HG03135 (cell line): ENCODE measurements around the gene DCT.

Experiments used
- ATAC-seq: cut with Tn5 transposase; IDR thresholded peaks from one replicate; pipeline ENCODE4 v1.9.1; 2021; ENCODE audit warnings: mild to moderate bottlenecking, moderate library complexity; ENCODE audit not compliant: unreplicated experiment

Gene DCT

GRCh38 chr13:94454906-94455305, 24.6 kb downstream of the DCT start:
- no peak for ATAC-seq

- ATAC-seq, result no peak
Measured at GRCh38 chr13:94454334-94454733, 25.1 kb downstream of the DCT start.

GRCh38 chr13:94444826-94445225, 34.7 kb downstream of the DCT start:
- no peak for ATAC-seq

GRCh38 chr13:94435604-94436226, 43.8 kb downstream of the DCT start:
- ATAC-seq, result peak; percentile 61

- no peak for ATAC-seq
Measured at GRCh38 chr13:94433055-94433961, 46.2 kb downstream of the DCT start.

GRCh38 chr13:94431987-94432386, 47.5 kb downstream of the DCT start:
- ATAC-seq, result no peak

GRCh38 chr13:94431574-94431973, 47.9 kb downstream of the DCT start:
- no peak for ATAC-seq

- ATAC-seq, result no peak
Measured at GRCh38 chr13:94427313-94427953, 52.0 kb downstream of the DCT start.

GRCh38 chr13:94419925-94420305, 59.6 kb downstream of the DCT start:
- ATAC-seq, result no peak

- ATAC-seq, result peak; percentile 64
Measured at GRCh38 chr13:94419304-94419924, 60.1 kb downstream of the DCT start.

- no peak for ATAC-seq
Measured at GRCh38 chr13:94417294-94417693, 62.2 kb downstream of the DCT start.

GRCh38 chr13:94416454-94417080, 62.9 kb downstream of the DCT start:
- ATAC-seq, result no peak

- no peak for ATAC-seq
Measured at GRCh38 chr13:94415500-94416237, 63.8 kb downstream of the DCT start.

GRCh38 chr13:94414708-94415107, 64.8 kb downstream of the DCT start:
- ATAC-seq, result no peak

- no peak for ATAC-seq
Measured at GRCh38 chr13:94414141-94414540, 65.3 kb downstream of the DCT start.

GRCh38 chr13:94413598-94413944, 65.9 kb downstream of the DCT start:
- ATAC-seq, result no peak

- no peak for ATAC-seq
Measured at GRCh38 chr13:94412870-94413597, 66.4 kb downstream of the DCT start.

- no peak for ATAC-seq
Measured at GRCh38 chr13:94411747-94412146, 67.7 kb downstream of the DCT start.

GRCh38 chr13:94408314-94409036, 71.0 kb downstream of the DCT start:
- ATAC-seq, result no peak
